Right atrium auricular region (tissue), 2 donors: Measurements from ENCODE around the gene TASOR2. TPM values are rescaled to one million over a fixed set of nuclear protein-coding genes. Genes with fewer than 3 reads are reported as not detected.

Experiments used
- DNase-seq: peaks from one replicate; pipeline ENCODE4 v3.0.0-alpha.2; 2019; ENCODE audit warnings: low spot score
- H3K27ac ChIP-seq, 2 donors: fragments of 200-600 bp; sonication (generic); 1 replicate in 1 of 2; 2 replicates in 1 of 2; pipeline ENCODE4 v1.5.1; 2016 to 2019
- H3K27me3 ChIP-seq, 2 donors: fragments of 200-600 bp; sonication (generic); one replicate each; pipeline versions ENCODE4 v1.5.1 to v1.6.0; 2017 to 2019
- H3K36me3 ChIP-seq: fragments of 200-600 bp; sonication (generic); one replicate; pipeline ENCODE4 v1.5.1; 2016
- H3K4me1 ChIP-seq, 2 donors: fragments of 200-600 bp; sonication (generic); one replicate each; pipeline versions ENCODE4 v1.5.1 to v1.6.0; 2017 to 2019
- H3K4me3 ChIP-seq, 2 donors: fragments of 200-600 bp; sonication (generic); 1 replicate in 1 of 2; 2 replicates in 1 of 2; pipeline ENCODE4 v1.5.1; 2017 to 2019; ENCODE audit warnings: mild to moderate bottlenecking in 1 of 2, moderate library complexity in 1 of 2
- H3K9me3 ChIP-seq, 2 donors: fragments of 200-600 bp; sonication (generic); one replicate each; pipeline ENCODE4 v1.5.1; 2019
- CTCF ChIP-seq, 2 donors: fragments of 200-600 bp; sonication (generic); IDR thresholded peaks; one replicate each; pipeline ENCODE4 v1.5.1; 2019; ENCODE audit warnings: antibody characterized with exemption in 2 of 2
- total RNA-seq, 2 donors: library from RNA; depleted of rRNA; stranded (reverse); fragments of >200 nt; gene quantifications; one replicate each; pipeline ENCODE4 v1.1.0, GENCODE V29; 2016

TASOR2 gene
- total RNA-seq, 2 donors from 2014 or later = 41.7 to 47.3 TPM

- Histone ChIP-seq H3K4me3 (peak overlapping the region; percentile 86), H3K27ac (peak overlapping the region; percentile 74 to 78), H3K9me3 (no peaks in the 10 kb centered on the region), H3K27me3 (no peaks in the 10 kb centered on the region), H3K4me1 (peaks cover 0 to 14% of the 10 kb centered on the region in 2 donors), H3K36me3 (no peaks in the 10 kb centered on the region)
- DNase-seq = no peak
- no peak for TF ChIP-seq CTCF (IDR thresholded peaks at IDR 0.05)
These were observed 19.1 kb upstream of the TASOR2 start for GRCh38 chr10:5665373-5666007.

- no peak for DNase-seq
- Histone ChIP-seq H3K27me3 (no peaks in the 10 kb centered on the region), H3K36me3 (no peaks in the 10 kb centered on the region), H3K4me3 (peak within 1 kb of the TSS; percentile 86), H3K9me3 (no peaks in the 10 kb centered on the region), H3K4me1 (peaks cover 0 to 14% of the 10 kb centered on the region in 2 donors), H3K27ac (peak within 1 kb of the TSS; percentile 74 to 78)
- TF ChIP-seq CTCF (IDR thresholded peaks at IDR 0.05) = no peak
These were observed 18.4 kb upstream of the TASOR2 start, which contains the start of gene ASB13 for GRCh38 chr10:5666008-5666840. TSS of gene ASB13 (minus strand) at chr10:5666595. CDS start at chr10:5666551, 44 bp downstream.

- Histone ChIP-seq H3K9me3 (peaks cover 0 to 3% of the 10 kb centered on the region in 2 donors), H3K27me3 (no peaks in the 10 kb centered on the region), H3K4me3 (peak overlapping the region; percentile 86), H3K36me3 (no peaks in the 10 kb centered on the region), H3K4me1 (peaks cover 0 to 14% of the 10 kb centered on the region in 2 donors), H3K27ac (no peak overlapping the region)
- TF ChIP-seq CTCF (IDR thresholded peaks at IDR 0.05) = no peak
- no peak for DNase-seq
These were observed 17.6 kb upstream of the TASOR2 start for GRCh38 chr10:5666841-5667630.

- no peak for DNase-seq
- Histone ChIP-seq H3K27me3 (no peaks in the 10 kb centered on the region), H3K4me3 (no peak overlapping the region), H3K36me3 (no peaks in the 10 kb centered on the region), H3K9me3 (peaks cover 0 to 10% of the 10 kb centered on the region in 2 donors), H3K27ac (no peak overlapping the region), H3K4me1 (peaks cover 0 to 14% of the 10 kb centered on the region in 2 donors)
- no peak for TF ChIP-seq CTCF (IDR thresholded peaks at IDR 0.05)
These were observed 16.2 kb upstream of the TASOR2 start for GRCh38 chr10:5668429-5668828.

- peaks cover 0 to 14% of the 10 kb centered on the region in 2 donors for H3K4me1 ChIP-seq
- TF ChIP-seq CTCF (IDR thresholded peaks at IDR 0.05) = no peak
- no peak overlapping the region for H3K4me3 ChIP-seq
- no peak for DNase-seq
- H3K9me3 ChIP-seq = peaks cover 0 to 10% of the 10 kb centered on the region in 2 donors
- no peaks in the 10 kb centered on the region for H3K36me3 ChIP-seq
- no peaks in the 10 kb centered on the region for H3K27me3 ChIP-seq
- H3K27ac ChIP-seq = no peak overlapping the region
These were observed 15.0 kb upstream of the TASOR2 start for GRCh38 chr10:5669604-5670003.
